ENCODE results near the gene WDR86. TPM values are rescaled to one million over a fixed set of nuclear protein-coding genes. Genes with fewer than 3 reads are reported as not detected.

Gene WDR86
- total RNA-seq, 1 experiment from 2014 or later, result 8.1 TPM

DNA sequence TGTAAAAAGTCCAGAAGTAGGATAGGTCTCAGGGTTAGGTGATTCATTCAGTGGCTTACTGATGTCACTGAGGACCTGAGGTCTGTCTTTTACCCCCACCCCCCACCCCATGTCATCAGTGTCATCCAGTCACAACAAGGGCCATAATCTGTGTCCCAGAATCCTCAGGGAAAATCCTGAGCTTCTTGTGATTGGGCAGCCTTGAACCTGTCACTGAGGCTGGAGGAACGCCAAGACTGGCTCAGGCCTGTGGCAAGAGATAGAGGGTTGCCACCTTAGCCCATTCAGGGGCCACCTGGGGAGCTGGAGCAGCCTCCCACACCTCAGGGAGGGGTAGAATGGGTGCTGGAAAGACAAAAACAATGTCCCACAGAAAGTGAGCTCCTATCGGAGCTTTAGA, 38.6 kb downstream of the WDR86 start:
- H3K4me2 ChIP-seq (ENCODE audit: insufficient read depth, insufficient read length, low read length), result no peak overlapping the region
- H2AFZ ChIP-seq (ENCODE audit: low read length), result no peak overlapping the region
- H2BK15ac ChIP-seq (ENCODE audit: low read depth, low read length), result no peak overlapping the region
- no peak overlapping the region for H3K56ac ChIP-seq (ENCODE audit: insufficient read length, low read depth, low read length)
- no peak overlapping the region for H2BK120ac ChIP-seq (ENCODE audit: low read depth, low read length, poor library complexity, severe bottlenecking)
- no peaks in the 10 kb centered on the region for H3K79me2 ChIP-seq (ENCODE audit: insufficient read depth, low read length)
- no peak overlapping the region for H3T11ph ChIP-seq (ENCODE audit: low read length)
- no peak overlapping the region for H3K4ac ChIP-seq (ENCODE audit: low read depth, low read length)
- no peak overlapping the region for H3K27ac ChIP-seq (ENCODE audit: insufficient read length, low read depth, low read length)
- H3K4me1 ChIP-seq (ENCODE audit: insufficient read depth, low read length), result no peaks in the 10 kb centered on the region
- H2AK5ac ChIP-seq (ENCODE audit: insufficient read length, low read length), result no peak overlapping the region
- no peak overlapping the region for H4K91ac ChIP-seq (ENCODE audit: insufficient read length, low read depth, low read length)
- DNase-seq, result no peak
- H3K23ac ChIP-seq (ENCODE audit: insufficient read length, low read depth, low read length), result no peak overlapping the region
- no peak overlapping the region for H4K5ac ChIP-seq (ENCODE audit: insufficient read length, low read depth, low read length)
- no peak overlapping the region for H4K8ac ChIP-seq (replicated peaks; ENCODE audit: insufficient read length, low read depth, low read length)
- no peaks in the 10 kb centered on the region for H3K23me2 ChIP-seq (ENCODE audit: insufficient read length, low read depth, low read length, poor library complexity, severe bottlenecking)
- no peaks in the 10 kb centered on the region for H3K27me3 ChIP-seq (ENCODE audit: insufficient read depth, low read length)
- H3K14ac ChIP-seq (ENCODE audit: insufficient read depth, low read length), result no peak overlapping the region
- no peaks in the 10 kb centered on the region for H3K9me3 Mint-ChIP-seq
- no peak overlapping the region for H3K9ac ChIP-seq (ENCODE audit: extremely low read depth, insufficient read length, low read length)
- TF ChIP-seq, protein P1, sequence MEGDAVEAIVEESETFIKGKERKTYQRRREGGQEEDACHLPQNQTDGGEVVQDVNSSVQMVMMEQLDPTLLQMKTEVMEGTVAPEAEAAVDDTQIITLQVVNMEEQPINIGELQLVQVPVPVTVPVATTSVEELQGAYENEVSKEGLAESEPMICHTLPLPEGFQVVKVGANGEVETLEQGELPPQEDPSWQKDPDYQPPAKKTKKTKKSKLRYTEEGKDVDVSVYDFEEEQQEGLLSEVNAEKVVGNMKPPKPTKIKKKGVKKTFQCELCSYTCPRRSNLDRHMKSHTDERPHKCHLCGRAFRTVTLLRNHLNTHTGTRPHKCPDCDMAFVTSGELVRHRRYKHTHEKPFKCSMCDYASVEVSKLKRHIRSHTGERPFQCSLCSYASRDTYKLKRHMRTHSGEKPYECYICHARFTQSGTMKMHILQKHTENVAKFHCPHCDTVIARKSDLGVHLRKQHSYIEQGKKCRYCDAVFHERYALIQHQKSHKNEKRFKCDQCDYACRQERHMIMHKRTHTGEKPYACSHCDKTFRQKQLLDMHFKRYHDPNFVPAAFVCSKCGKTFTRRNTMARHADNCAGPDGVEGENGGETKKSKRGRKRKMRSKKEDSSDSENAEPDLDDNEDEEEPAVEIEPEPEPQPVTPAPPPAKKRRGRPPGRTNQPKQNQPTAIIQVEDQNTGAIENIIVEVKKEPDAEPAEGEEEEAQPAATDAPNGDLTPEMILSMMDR (conservative IDR thresholded peaks at IDR 0.05), result no peak
- no peaks in the 10 kb centered on the region for H4K20me1 ChIP-seq (ENCODE audit: control insufficient read depth, insufficient read depth, insufficient read length)
- no peaks in the 10 kb centered on the region; the same call in 1 of the 2 replicates for H3K27me3 Mint-ChIP-seq (ENCODE audit: low read depth)
- H3K9me3 ChIP-seq (ENCODE audit: control insufficient read depth, low read depth, low read length), result no peaks in the 10 kb centered on the region
- H3K36me3 Mint-ChIP-seq (ENCODE audit: insufficient read depth in 1 of 3, low read depth in 3 of 3), result peaks cover 2 to 42% (median 26%) of the 10 kb centered on the region in 3 experiments; a peak in 6 of 7 replicates
- WGBS (ENCODE audit: extremely low coverage, insufficient read length, low lambda C conversion rate), result no CpG with 5 or more reads among the region's 2 CpGs
- no peak overlapping the region for H2BK12ac ChIP-seq (ENCODE audit: insufficient read length, low read depth, low read length)
- H3K4me1 Mint-ChIP-seq, result peaks cover 20 to 24% of the 10 kb centered on the region in 2 experiments
- H2BK5ac ChIP-seq (ENCODE audit: insufficient read length, low read length), result no peak overlapping the region
- H2BK20ac ChIP-seq (ENCODE audit: low read depth, low read length, poor library complexity, severe bottlenecking), result no peak overlapping the region
- H3K4me3 Mint-ChIP-seq, result no peak overlapping the region
- no peaks in the 10 kb centered on the region for H3K79me1 ChIP-seq (ENCODE audit: insufficient read depth, low read depth, low read length, poor library complexity, severe bottlenecking)
- H3K18ac ChIP-seq (ENCODE audit: insufficient read length, low read depth, low read length), result no peak overlapping the region
- H3K27ac Mint-ChIP-seq, result no peak overlapping the region
